Thymus (tissue), 11 donors: ENCODE measurements around the gene POC5. TPM values are rescaled to one million over a fixed set of nuclear protein-coding genes. Genes with fewer than 3 reads are reported as not detected.

ENCODE experiments used
- DNase-seq, 9 donors: peaks; one replicate each; pipeline ENCODE4 v3.0.0-alpha.2; 2013; ENCODE audit warnings: low spot score in 9 of 9, low read depth in 6 of 9, missing footprints in 1 of 9
- H3K27ac ChIP-seq, 2 donors: one replicate each; pipeline ENCODE4 v1.5.1; 2013; ENCODE audit warnings: control low read depth in 1 of 2, low read depth in 1 of 2, low read length in 1 of 2, mild to moderate bottlenecking in 1 of 2, moderate library complexity in 1 of 2
- H3K27me3 ChIP-seq, 2 donors: one replicate each; pipeline ENCODE4 v1.5.1; 2013; ENCODE audit warnings: low read length in 1 of 2; ENCODE audit not compliant: control insufficient read depth in 2 of 2, insufficient read depth in 1 of 2
- H3K36me3 ChIP-seq, 2 donors: one replicate each; pipeline ENCODE4 v1.5.1; 2013; ENCODE audit warnings: low read length in 1 of 2, mild to moderate bottlenecking in 1 of 2, moderate library complexity in 1 of 2; ENCODE audit not compliant: control insufficient read depth in 2 of 2, insufficient read depth in 2 of 2
- H3K4me1 ChIP-seq, 2 donors: one replicate each; pipeline ENCODE4 v1.5.1; 2013; ENCODE audit warnings: low read length in 2 of 2; ENCODE audit not compliant: control insufficient read depth in 2 of 2, insufficient read depth in 2 of 2
- H3K4me3 ChIP-seq, 2 donors: one replicate each; pipeline ENCODE4 v1.5.1; 2013; ENCODE audit warnings: low read length in 2 of 2, control low read depth in 1 of 2, mild to moderate bottlenecking in 1 of 2
- H3K9me3 ChIP-seq, 2 donors: one replicate each; pipeline ENCODE4 v1.5.1; 2013; ENCODE audit warnings: low read length in 1 of 2, mild to moderate bottlenecking in 1 of 2; ENCODE audit not compliant: control insufficient read depth in 2 of 2, insufficient read depth in 1 of 2
- WGBS: extraction: QIAGEN DNeasy Blood & Tissue Kit; methylation state at CpG from one replicate; pipeline ENCODE4 v1.1.7; 2013; 5-methylcytosine and 5-hydroxymethylcytosine counted together
- polyA plus RNA-seq: library from polyadenylated mRNA; stranded (reverse); fragments of 200-250 nt; gene quantifications from one replicate; pipeline ENCODE4 v1.2.3, GENCODE V29; 2013
- total RNA-seq: library from RNA; stranded (reverse); fragments of 120-200 nt; gene quantifications from one replicate; pipeline ENCODE4 v1.2.4, GENCODE V29; 2013
- donor health status: healthy.

POC5 gene
- total and polyA plus RNA-seq, 2 donors: 18.9 to 21.4 TPM

DNA sequence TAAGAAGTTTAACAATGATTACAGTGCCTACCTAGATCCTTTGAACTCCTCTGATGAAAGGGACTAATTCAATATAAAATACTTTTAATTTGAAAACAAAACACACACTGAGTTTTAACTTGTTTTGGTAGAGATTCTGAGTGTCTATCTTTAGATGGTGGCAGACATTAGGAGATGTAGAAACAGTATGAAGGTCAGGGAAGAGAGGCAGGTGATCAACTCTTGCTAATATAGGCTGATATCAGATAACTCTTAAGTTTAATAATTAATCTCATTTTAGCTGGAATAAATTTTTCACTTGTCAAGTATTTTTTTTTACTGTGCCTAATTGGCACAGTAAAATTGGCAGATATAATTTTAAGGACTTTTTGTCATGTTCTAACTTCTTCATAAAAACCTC, 30.8 kb downstream of the POC5 start:
- H3K9me3 ChIP-seq: no peaks in the 10 kb centered on the region
- no peaks in the 10 kb centered on the region for H3K4me1 ChIP-seq
- DNase-seq: no peak
- peaks cover 6 to 33% of the 10 kb centered on the region in 2 donors for H3K36me3 ChIP-seq
- no peak overlapping the region for H3K27ac ChIP-seq
- H3K27me3 ChIP-seq: no peaks in the 10 kb centered on the region
- no peak overlapping the region for H3K4me3 ChIP-seq

DNA sequence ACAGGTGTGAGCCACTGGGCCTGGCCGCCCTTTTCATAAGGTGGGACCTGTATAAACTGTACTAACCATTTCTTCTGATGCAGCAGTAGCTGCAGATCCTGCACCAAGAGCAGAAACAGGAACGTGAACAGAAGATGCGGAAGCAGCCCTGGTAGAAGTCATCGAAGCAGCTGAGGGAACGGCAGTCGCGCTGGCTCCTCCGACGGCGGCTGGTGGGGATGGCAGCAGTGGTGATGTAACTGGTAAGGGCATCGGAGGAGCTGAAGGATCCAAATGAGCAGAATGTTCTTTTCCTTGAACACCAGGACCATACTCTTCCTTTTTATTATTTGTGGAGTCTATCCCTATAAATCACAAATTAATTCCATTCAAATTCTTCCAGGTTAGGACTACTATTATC, 32.1 kb downstream of the POC5 start:
- H3K4me1 ChIP-seq: no peaks in the 10 kb centered on the region
- H3K9me3 ChIP-seq: no peaks in the 10 kb centered on the region
- no peak for DNase-seq
- WGBS: 98% methylated on average over 11 of the region's 11 CpGs
- H3K4me3 ChIP-seq: no peak overlapping the region
- no peaks in the 10 kb centered on the region for H3K27me3 ChIP-seq
- peaks cover 6 to 28% of the 10 kb centered on the region in 2 donors for H3K36me3 ChIP-seq
- H3K27ac ChIP-seq: no peak overlapping the region

DNA sequence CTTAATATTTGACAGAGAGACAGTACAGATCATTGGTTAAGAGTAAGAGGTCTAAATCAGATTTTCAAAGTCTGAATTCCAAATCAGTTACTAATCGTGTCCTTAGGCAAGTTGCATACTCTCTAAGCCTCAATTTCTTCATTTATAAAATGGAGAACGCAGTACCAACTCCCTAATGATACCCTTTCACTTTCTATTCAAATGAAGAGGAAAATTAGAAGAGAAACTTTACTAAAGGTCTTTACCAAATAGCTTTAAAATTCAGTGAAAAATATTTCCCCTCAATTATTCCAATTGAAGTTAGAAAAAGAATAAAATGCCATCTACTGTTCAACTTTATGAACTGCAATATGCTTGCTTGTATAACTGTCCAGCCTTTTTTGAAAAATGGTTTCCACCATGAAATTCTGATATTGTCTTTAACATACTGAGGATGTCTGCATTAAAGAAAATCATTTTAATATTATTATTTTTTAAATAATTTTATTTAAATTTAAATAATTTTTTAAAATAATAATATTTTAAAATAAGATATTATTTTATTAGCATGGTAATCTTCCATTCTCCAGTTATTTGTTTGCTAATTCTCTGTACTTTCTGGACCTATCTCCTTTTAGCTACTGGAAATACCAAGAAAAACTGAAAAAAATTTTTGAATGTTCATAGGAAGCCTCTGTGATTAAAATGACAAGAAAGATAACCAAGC, 36.0 kb downstream of the POC5 start:
- peak in 6 of 9 donors; percentile 10 to 69 (median 25) for DNase-seq
- Histone ChIP-seq H3K27me3 (no peaks in the 10 kb centered on the region), H3K4me3 (no peak overlapping the region), H3K27ac (no peak overlapping the region), H3K36me3 (peaks cover 13 to 14% of the 10 kb centered on the region in 2 donors), H3K9me3 (no peaks in the 10 kb centered on the region), H3K4me1 (no peaks in the 10 kb centered on the region)
- WGBS: 62% methylated on average over 2 of the region's 2 CpGs

DNA sequence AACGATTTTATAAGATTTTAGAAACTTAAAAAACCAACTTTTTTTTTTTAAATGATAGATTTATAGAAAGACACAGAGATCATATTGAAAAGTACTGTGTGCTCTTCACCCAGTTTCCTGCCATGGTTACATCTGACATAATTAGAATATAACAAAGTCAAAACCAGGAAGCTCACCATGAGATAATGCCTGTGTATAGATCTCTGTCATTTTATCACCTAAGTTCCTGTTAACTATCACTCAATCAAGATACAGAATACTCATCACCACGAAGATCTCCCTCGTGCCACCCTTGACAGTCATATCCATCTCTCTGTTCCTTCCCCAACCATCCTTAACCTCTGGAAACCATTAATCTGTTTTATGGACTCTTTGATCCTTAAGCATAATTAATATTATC, 39.1 kb downstream of the POC5 start:
- Histone ChIP-seq H3K4me1 (no peaks in the 10 kb centered on the region), H3K4me3 (no peak overlapping the region), H3K27ac (no peak overlapping the region), H3K27me3 (no peaks in the 10 kb centered on the region), H3K9me3 (no peaks in the 10 kb centered on the region), H3K36me3 (peaks cover 15% of the 10 kb centered on the region in 2 donors)
- WGBS: 40% methylated on average over 3 of the region's 3 CpGs
- peak in 1 of 9 donors; percentile 24 for DNase-seq

DNA sequence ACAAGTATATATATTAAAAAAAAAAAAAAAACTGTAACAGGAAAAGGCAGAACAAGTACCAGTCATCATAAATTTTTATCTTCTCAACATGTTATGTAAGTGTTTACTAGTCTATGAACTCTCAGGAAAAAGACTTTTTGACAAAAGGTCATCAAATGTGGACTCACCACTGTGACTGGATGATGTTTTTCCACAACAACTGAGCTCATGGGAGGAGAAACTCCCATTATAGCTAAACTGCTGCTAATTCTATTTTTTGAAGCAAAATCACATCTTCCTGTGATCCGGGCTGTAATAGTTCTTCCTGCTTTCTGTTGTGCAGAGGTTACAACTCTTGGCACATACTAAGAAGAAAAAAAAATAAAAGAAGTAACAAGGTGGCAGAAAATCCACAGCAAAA, 39.6 kb downstream of the POC5 start:
- no peaks in the 10 kb centered on the region for H3K9me3 ChIP-seq
- peak overlapping the region in 1 of 2 donors; percentile 52 for H3K27ac ChIP-seq
- peaks cover 15 to 19% of the 10 kb centered on the region in 2 donors for H3K36me3 ChIP-seq
- WGBS: 47% methylated on average over 1 of the region's 1 CpG
- DNase-seq: no peak
- no peaks in the 10 kb centered on the region for H3K4me1 ChIP-seq
- H3K4me3 ChIP-seq: no peak overlapping the region
- H3K27me3 ChIP-seq: no peaks in the 10 kb centered on the region

DNA sequence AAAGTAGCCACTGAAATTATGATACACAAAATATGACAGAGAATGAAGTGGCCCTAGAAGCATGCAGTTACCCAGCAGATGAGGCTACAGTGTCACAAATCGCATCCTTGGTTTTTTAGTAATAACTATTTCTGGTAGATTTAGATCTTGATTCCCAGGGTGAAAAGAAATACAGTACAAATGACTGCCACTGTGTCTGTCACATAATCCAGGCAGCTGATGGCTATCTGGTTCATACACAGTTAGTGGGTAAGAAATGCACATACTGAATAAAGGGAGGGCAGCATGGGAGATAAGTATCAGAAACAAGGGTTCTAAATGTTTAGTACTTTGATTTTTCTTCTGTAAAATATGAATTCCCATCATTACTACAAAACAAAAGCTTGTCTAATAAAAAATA, 41.5 kb downstream of the POC5 start:
- Histone ChIP-seq H3K4me3 (no peak overlapping the region), H3K27me3 (no peaks in the 10 kb centered on the region), H3K4me1 (no peaks in the 10 kb centered on the region), H3K9me3 (no peaks in the 10 kb centered on the region), H3K27ac (no peak overlapping the region), H3K36me3 (peaks cover 15 to 21% of the 10 kb centered on the region in 2 donors)
- no peak for DNase-seq
- 98% methylated on average over 1 of the region's 1 CpG for WGBS

DNA sequence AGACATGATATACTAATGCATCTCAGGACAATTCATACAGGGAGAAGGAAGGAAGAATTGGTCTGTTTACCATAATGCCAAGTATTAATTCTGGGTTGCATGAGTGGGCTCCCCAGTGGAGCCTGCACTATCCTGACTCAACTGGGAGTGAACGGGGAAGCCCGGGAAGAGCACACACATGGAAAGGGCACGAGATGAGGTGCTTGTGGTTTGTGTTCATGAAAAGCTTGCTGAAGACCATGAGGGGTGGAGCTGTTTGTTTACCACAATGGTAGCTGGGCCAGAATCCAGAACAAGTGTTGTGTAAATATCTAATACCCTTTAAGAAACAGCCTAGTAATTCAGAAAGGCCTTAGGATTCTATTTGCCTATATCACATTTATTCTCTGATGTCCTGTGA, 44.6 kb downstream of the POC5 start:
- no peaks in the 10 kb centered on the region for H3K9me3 ChIP-seq
- no peak overlapping the region for H3K27ac ChIP-seq
- H3K4me3 ChIP-seq: no peak overlapping the region
- DNase-seq: no peak
- H3K36me3 ChIP-seq: peaks cover 13 to 21% of the 10 kb centered on the region in 2 donors
- H3K27me3 ChIP-seq: no peaks in the 10 kb centered on the region
- H3K4me1 ChIP-seq: peaks cover 7 to 9% of the 10 kb centered on the region in 2 donors
- 97% methylated on average over 3 of the region's 3 CpGs for WGBS

DNA sequence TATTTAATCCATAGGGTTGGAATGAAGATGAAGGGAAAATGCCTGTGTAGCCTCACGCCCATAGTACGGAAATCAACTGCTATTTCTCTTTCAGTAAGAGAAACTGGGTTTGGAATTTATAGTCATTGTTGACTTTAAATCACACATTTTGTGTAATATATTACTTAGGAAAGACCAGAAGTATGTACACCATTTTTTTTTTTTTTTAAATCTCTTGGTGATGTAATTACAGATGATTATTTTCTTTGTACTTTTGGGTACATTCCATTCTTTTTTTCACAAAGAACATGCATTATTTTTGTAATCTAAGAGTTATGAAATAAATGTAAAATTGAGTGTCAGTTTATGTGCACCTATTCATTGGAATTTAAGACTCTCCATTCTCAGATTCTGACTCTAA, 45.7 kb downstream of the POC5 start:
- H3K36me3 ChIP-seq: peaks cover 11 to 21% of the 10 kb centered on the region in 2 donors
- 49% methylated on average over 2 of the region's 2 CpGs for WGBS
- no peak overlapping the region for H3K27ac ChIP-seq
- H3K9me3 ChIP-seq: no peaks in the 10 kb centered on the region
- H3K4me3 ChIP-seq: no peak overlapping the region
- DNase-seq: no peak
- peaks cover 7 to 9% of the 10 kb centered on the region in 2 donors for H3K4me1 ChIP-seq
- H3K27me3 ChIP-seq: no peaks in the 10 kb centered on the region

DNA sequence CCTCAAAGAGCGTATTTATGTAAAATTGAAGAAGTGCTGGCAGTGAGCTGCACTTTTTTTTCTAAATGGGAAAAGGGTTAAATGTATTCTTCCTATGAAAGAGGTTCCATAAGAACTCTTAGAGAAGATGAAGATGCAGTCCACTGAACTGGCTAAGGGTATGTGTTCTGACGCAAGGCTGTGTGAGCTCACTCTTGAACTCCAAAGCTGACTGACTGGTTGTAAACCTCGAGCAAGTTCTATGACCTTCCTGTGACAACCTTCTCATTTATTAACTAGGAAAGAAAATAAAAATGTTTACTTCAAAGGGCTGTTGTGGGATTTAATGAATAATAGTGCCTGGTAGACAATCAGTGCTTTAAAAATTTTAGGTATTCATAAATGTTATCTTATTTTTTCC, 46.7 kb downstream of the POC5 start:
- peaks cover 7 to 9% of the 10 kb centered on the region in 2 donors for H3K4me1 ChIP-seq
- no peak for DNase-seq
- H3K27me3 ChIP-seq: no peaks in the 10 kb centered on the region
- H3K27ac ChIP-seq: no peak overlapping the region
- WGBS: 95% methylated on average over 3 of the region's 3 CpGs
- peaks cover 8 to 16% of the 10 kb centered on the region in 2 donors for H3K36me3 ChIP-seq
- no peaks in the 10 kb centered on the region for H3K9me3 ChIP-seq
- no peak overlapping the region for H3K4me3 ChIP-seq
